Fibroblast of lung (primary cell): Measurements from ENCODE around the gene RIMS1. TPM values are rescaled to one million over a fixed set of nuclear protein-coding genes. Genes with fewer than 3 reads are reported as not detected.

Experiments used
- DNase-seq, 2 donors: peaks; one replicate each; pipeline versions ENCODE4 v3.0.0 to v3.0.0-alpha.2; 2010; ENCODE audit warnings: low read depth in 2 of 2
- H2AFZ ChIP-seq: 2 replicates; pipeline ENCODE4 v1.5.1; 2012; ENCODE audit warnings: low read length, control low read depth, inconsistent platforms
- H3K27ac ChIP-seq: 2 replicates; pipeline ENCODE4 v1.5.1; 2011; ENCODE audit warnings: low read length, control low read depth; ENCODE audit not compliant: insufficient read depth
- H3K27me3 ChIP-seq: 2 replicates; pipeline ENCODE4 v1.5.1; 2011; ENCODE audit warnings: mild to moderate bottlenecking, low read length; ENCODE audit not compliant: control insufficient read depth, insufficient read depth
- H3K36me3 ChIP-seq: 2 replicates; pipeline ENCODE4 v1.5.1; 2011; ENCODE audit warnings: low read length; ENCODE audit not compliant: control insufficient read depth, insufficient read depth
- H3K4me1 ChIP-seq: 2 replicates; pipeline ENCODE4 v1.5.1; 2011; ENCODE audit warnings: low read length; ENCODE audit not compliant: control insufficient read depth, insufficient read depth; ENCODE audit errors: extremely low read depth
- H3K4me2 ChIP-seq: 2 replicates; pipeline ENCODE4 v1.5.1; 2011; ENCODE audit warnings: low read length, control low read depth; ENCODE audit not compliant: insufficient read depth; ENCODE audit errors: extremely low read depth
- H3K4me3 ChIP-seq, 4 experiments: fragments of 200-600 bp in 1 of 4; sonication (generic) in 1 of 4; replicated peaks in 1 of 4; 2 replicates each; pipeline ENCODE4 v1.5.1; 2011 to 2016; ENCODE audit warnings: low read length in 4 of 4, low read depth in 3 of 4, mild to moderate bottlenecking in 3 of 4, control low read depth in 2 of 4, inconsistent platforms in 1 of 4, mixed read lengths in 1 of 4; ENCODE audit not compliant: insufficient read depth in 1 of 4; ENCODE audit errors: control extremely low read depth in 1 of 4
- H3K79me2 ChIP-seq: 2 replicates; pipeline ENCODE4 v1.5.1; 2012; ENCODE audit warnings: mild to moderate bottlenecking, low read length, inconsistent platforms; ENCODE audit not compliant: control insufficient read depth, insufficient read depth
- H3K9ac ChIP-seq: 2 replicates; pipeline ENCODE4 v1.5.1; 2011; ENCODE audit warnings: mild to moderate bottlenecking, low read length, control low read depth; ENCODE audit not compliant: insufficient read depth
- H3K9me3 ChIP-seq: 2 replicates; pipeline ENCODE4 v1.5.1; 2012; ENCODE audit warnings: low read depth, low read length; ENCODE audit not compliant: control insufficient read depth, insufficient read depth
- H4K20me1 ChIP-seq: 2 replicates; pipeline ENCODE4 v1.5.1; 2011; ENCODE audit warnings: low read length; ENCODE audit not compliant: control insufficient read depth, insufficient read depth; ENCODE audit errors: extremely low read depth
- EZH2 ChIP-seq: IDR thresholded peaks from 2 replicates; pipeline ENCODE4 v1.5.1; 2012; ENCODE audit warnings: low read length, control low read depth, mild to moderate bottlenecking; ENCODE audit errors: missing control alignments
- polyA plus RNA-seq, 2 donors: library from polyadenylated mRNA; depleted of rRNA in 1 of 2; stranded (reverse) in 1 of 2; unstranded in 1 of 2; fragments of >200 nt; gene quantifications; 2 replicates each; pipeline ENCODE4 v1.2.1, GENCODE V29; 2011 to 2012; ENCODE audit warnings: missing spikeins in 1 of 2
- total RNA-seq: library from RNA; depleted of rRNA; stranded (reverse); fragments of >200 nt; gene quantifications from 2 replicates; pipeline ENCODE4 v1.2.1, GENCODE V29; 2014
- TF ChIP-seq, protein P1 (sequence below), 2 donors: IDR thresholded peaks in 1 of 2; conservative IDR thresholded peaks in 1 of 2; 1 replicate in 1 of 2; 2 replicates in 1 of 2; pipeline ENCODE4 v1.5.1; 2011 to 2012; ENCODE audit warnings: low read length in 2 of 2, control low read depth in 1 of 2, inconsistent platforms in 1 of 2, low read depth in 1 of 2, mild to moderate bottlenecking in 1 of 2

RIMS1 gene
- total and polyA plus RNA-seq, 2 donors (not counting 1 experiment from before 2014, with no cell fraction given), result 1.1 to 2.3 TPM

DNA sequence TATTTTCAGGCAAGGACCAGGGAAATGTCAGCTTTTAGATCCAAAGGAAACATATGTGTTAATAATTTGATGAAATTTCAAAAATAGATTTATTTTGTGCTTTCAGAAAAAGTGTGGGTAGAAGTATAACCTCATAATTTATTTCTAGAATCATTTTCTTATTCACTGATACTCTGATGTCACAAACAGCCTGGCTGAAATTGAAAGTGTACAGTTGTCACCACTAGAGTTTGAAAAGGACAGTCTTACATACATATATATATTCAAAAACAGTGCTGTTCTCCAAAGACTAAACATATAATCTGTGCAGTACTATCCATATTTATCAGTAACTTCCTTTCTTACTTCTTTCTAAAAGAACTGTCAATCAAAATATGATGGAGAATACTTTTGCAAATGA is 481.1 kb downstream of the RIMS1 start:
- Histone ChIP-seq H3K4me2 (no peak overlapping the region), H3K27me3 (no peaks in the 10 kb centered on the region), H3K9ac (no peak overlapping the region), H3K9me3 (no peaks in the 10 kb centered on the region), H3K4me3 (no peak overlapping the region), H3K79me2 (no peaks in the 10 kb centered on the region), H3K27ac (no peak overlapping the region), H3K4me1 (peaks cover 5% of the 10 kb centered on the region), H4K20me1 (no peaks in the 10 kb centered on the region), H2AFZ (no peak overlapping the region), H3K36me3 (no peaks in the 10 kb centered on the region)
- no peak for DNase-seq
- TF ChIP-seq, protein P1, sequence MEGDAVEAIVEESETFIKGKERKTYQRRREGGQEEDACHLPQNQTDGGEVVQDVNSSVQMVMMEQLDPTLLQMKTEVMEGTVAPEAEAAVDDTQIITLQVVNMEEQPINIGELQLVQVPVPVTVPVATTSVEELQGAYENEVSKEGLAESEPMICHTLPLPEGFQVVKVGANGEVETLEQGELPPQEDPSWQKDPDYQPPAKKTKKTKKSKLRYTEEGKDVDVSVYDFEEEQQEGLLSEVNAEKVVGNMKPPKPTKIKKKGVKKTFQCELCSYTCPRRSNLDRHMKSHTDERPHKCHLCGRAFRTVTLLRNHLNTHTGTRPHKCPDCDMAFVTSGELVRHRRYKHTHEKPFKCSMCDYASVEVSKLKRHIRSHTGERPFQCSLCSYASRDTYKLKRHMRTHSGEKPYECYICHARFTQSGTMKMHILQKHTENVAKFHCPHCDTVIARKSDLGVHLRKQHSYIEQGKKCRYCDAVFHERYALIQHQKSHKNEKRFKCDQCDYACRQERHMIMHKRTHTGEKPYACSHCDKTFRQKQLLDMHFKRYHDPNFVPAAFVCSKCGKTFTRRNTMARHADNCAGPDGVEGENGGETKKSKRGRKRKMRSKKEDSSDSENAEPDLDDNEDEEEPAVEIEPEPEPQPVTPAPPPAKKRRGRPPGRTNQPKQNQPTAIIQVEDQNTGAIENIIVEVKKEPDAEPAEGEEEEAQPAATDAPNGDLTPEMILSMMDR (conservative IDR thresholded peaks at IDR 0.05 in 1 of 2, IDR thresholded peaks at IDR 0.05 in 1 of 2; ENCODE audit: low read depth in 1 of 2, low read length in 2 of 2), result no peak
- TF ChIP-seq EZH2, result no peak

DNA sequence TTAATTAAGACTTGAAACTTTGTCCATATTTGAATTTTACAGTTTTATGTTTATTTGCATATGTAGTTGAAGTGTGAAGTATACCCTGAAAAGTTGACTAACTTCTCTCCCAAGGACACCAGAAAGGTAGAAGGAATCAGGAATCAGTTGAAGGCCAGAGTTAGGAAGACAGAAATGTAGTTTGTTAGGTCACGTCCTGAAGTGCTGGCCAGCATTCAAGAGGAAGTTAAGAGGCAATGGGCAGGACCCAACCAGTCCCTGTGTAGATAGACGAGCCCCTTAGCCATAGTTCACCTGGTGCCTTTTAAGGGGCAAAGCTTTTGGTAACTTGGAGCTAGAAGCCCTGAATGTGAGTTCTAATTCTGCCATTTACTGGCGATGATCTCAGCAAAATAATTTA is 485.1 kb downstream of the RIMS1 start:
- TF ChIP-seq EZH2, result no peak
- TF ChIP-seq, protein P1 (conservative IDR thresholded peaks at IDR 0.05 in 1 of 2, IDR thresholded peaks at IDR 0.05 in 1 of 2; ENCODE audit: low read depth in 1 of 2, low read length in 2 of 2), result no peak

DNA sequence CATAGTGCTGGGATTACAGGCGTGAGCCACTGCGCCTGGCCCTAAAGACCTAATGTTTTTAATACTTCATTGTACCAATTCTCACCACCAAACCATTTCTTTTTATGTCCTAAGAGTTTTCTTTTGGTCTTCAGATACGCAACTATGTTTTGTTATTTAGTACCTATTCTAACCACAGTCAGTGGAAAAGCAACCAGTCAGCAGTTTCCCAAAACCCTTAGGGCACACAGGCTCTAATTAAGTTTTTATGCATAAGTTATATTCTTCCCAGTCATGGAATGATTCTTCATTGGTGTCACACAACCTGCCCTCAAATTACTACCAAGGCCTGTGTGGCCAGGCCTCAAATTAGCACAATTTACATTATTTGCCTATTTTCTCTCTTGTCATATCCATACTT is 487.8 kb downstream of the RIMS1 start:
- DNase-seq, result no peak
- H3K9me3 ChIP-seq, result no peaks in the 10 kb centered on the region
- no peaks in the 10 kb centered on the region for H4K20me1 ChIP-seq
- no peak for TF ChIP-seq EZH2
- TF ChIP-seq, protein P1 (conservative IDR thresholded peaks at IDR 0.05 in 1 of 2, IDR thresholded peaks at IDR 0.05 in 1 of 2; ENCODE audit: low read depth in 1 of 2, low read length in 2 of 2), result no peak
- no peak overlapping the region for H3K4me2 ChIP-seq
- H3K4me1 ChIP-seq, result no peaks in the 10 kb centered on the region
- no peak overlapping the region for H3K9ac ChIP-seq
- H3K27ac ChIP-seq, result no peak overlapping the region
- no peaks in the 10 kb centered on the region for H3K79me2 ChIP-seq
- H3K27me3 ChIP-seq, result no peaks in the 10 kb centered on the region
- no peaks in the 10 kb centered on the region for H3K36me3 ChIP-seq
- H3K4me3 ChIP-seq, result no peak overlapping the region
- H2AFZ ChIP-seq, result no peak overlapping the region

More for the DNA sequence above, 485.1 kb downstream of the RIMS1 start:
- H3K4me1 ChIP-seq, result no peaks in the 10 kb centered on the region
- no peaks in the 10 kb centered on the region for H3K36me3 ChIP-seq
- DNase-seq, result no peak
- H3K4me3 ChIP-seq, result no peak overlapping the region
- H3K4me2 ChIP-seq, result no peak overlapping the region
- H3K79me2 ChIP-seq, result no peaks in the 10 kb centered on the region
- no peak overlapping the region for H3K27ac ChIP-seq
- no peaks in the 10 kb centered on the region for H3K9me3 ChIP-seq
- no peak overlapping the region for H3K9ac ChIP-seq
- no peaks in the 10 kb centered on the region for H3K27me3 ChIP-seq
- H4K20me1 ChIP-seq, result no peaks in the 10 kb centered on the region
- no peak overlapping the region for H2AFZ ChIP-seq
